Measurements from ENCODE around the gene D2HGDH. TPM values are rescaled to one million over a fixed set of nuclear protein-coding genes. Genes with fewer than 3 reads are reported as not detected.

The D2HGDH gene
- total RNA-seq, 4 donors from 2014 or later: 20.2 to 34.4 (median 23.0) TPM

GRCh38 chr2:241724259-241724974 is 10.0 kb upstream of the D2HGDH start:
- Histone ChIP-seq H3K36me3 (peaks cover 30 to 39% of the 10 kb centered on the region in 2 donors), H3K9me3 (no peaks in the 10 kb centered on the region), H3K27ac (no peak overlapping the region), H3K4me1 (no peaks in the 10 kb centered on the region), H3K4me3 (replicated peaks in 1 of 3) (no peak overlapping the region), H3K27me3 (no peaks in the 10 kb centered on the region)
- intact Hi-C loops (cut with DNase I): no loop called here
- TF ChIP-seq POLR2A (IDR thresholded peaks at IDR 0.05): no peak
- peak in 1 of 6 experiments; percentile 14 for TF ChIP-seq CTCF (IDR thresholded peaks at IDR 0.05)
- DNase-seq: no peak
- WGBS, 2 donors: 91 to 98% methylated on average over 23 to 33 of the region's 41 CpGs

DNA sequence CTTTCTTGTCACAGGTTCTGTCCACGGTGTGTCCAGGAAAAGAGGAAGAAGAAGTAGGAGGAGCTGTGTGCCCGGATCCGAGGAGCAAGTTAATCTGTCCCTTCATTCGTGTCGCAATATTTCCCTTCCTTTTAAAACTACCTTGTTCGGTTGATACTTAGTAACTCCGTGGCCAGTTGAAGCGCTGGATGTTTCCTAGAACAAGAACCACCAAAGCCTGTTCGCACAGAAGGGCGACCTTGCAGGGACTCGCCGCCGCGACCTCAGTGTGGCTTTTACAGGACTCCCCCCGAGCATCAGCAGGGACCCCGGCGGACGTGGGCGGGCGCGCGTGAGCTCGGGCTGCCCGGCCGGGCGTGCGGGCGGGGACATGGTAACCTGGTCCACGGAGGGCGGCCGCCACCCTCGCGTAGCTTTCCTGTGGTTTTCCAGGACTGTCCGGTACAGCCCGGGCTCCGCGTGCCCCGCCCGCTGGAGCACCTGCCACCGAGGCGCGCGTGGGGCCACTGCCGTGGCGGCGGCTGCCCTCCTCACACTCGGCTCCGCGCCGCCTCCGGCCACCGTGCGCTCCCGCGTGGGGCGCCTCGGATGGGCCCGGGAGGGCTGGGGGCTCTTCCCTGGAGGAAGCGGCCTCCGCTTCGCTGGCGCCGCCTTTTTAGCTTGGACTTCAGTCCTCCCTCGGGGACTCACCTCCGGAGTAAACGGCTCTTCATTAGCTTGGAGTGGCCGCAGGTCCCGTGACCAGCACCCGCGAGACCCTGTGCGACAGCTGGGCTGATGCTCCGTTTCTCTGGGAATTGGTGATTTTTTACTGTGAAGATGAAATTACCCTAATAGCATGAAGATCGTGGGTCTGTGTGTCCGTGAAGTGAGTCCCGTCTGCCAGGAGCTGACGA is 9.2 kb upstream of the D2HGDH start:
- H3K4me3 ChIP-seq (replicated peaks in 1 of 3): no peak overlapping the region
- no peaks in the 10 kb centered on the region for H3K9me3 ChIP-seq
- no peaks in the 10 kb centered on the region for H3K27me3 ChIP-seq
- 95 to 96% methylated on average over 60 to 73 of the region's 76 CpGs for WGBS, 2 donors
- H3K27ac ChIP-seq: no peak overlapping the region
- intact Hi-C loops (cut with DNase I): no loop called here
- peaks cover 22 to 31% of the 10 kb centered on the region in 2 donors for H3K36me3 ChIP-seq
- H3K4me1 ChIP-seq: no peaks in the 10 kb centered on the region
- TF ChIP-seq CTCF (IDR thresholded peaks at IDR 0.05): no peak
- TF ChIP-seq POLR2A (IDR thresholded peaks at IDR 0.05): no peak
- DNase-seq: no peak

- 94 to 97% methylated on average over 15 of the region's 16 CpGs for WGBS, 2 donors
- Histone ChIP-seq H3K4me1 (no peaks in the 10 kb centered on the region), H3K4me3 (replicated peaks in 1 of 3) (no peak overlapping the region), H3K27ac (no peak overlapping the region), H3K27me3 (no peaks in the 10 kb centered on the region), H3K36me3 (peaks cover 15 to 20% of the 10 kb centered on the region in 2 donors), H3K9me3 (no peaks in the 10 kb centered on the region)
- intact Hi-C loops (cut with DNase I): no loop called here
- TF ChIP-seq POLR2A (IDR thresholded peaks at IDR 0.05) (no peak), CTCF (IDR thresholded peaks at IDR 0.05) (no peak)
- DNase-seq: no peak
Measured at GRCh38 chr2:241726459-241726858, 8.0 kb upstream of the D2HGDH start.

DNA sequence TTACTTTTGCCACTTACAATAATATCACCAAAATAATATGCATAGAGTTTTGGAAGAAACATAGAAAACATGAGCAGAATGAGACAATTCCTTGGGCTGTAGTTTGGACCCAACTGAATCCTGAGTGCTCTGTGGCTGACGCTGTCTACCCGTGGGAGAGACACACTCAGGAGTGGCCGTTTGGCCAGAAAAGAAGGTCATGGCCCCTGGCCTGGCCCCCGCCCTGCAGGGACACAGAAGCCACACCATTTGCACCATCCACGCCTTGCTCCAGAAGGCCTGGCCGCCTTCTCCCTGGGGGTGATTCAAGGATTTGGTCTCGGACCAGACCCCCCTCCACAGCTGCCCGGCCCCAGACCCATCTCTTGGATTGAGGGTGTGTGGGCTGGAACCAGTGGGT is 6.4 kb upstream of the D2HGDH start:
- H3K27me3 ChIP-seq: no peaks in the 10 kb centered on the region
- H3K4me1 ChIP-seq: no peaks in the 10 kb centered on the region
- WGBS, 2 donors: 80 to 92% methylated on average over 5 to 8 of the region's 8 CpGs
- H3K36me3 ChIP-seq: peaks cover 9 to 16% of the 10 kb centered on the region in 2 donors
- TF ChIP-seq CTCF (IDR thresholded peaks at IDR 0.05) (no peak), POLR2A (IDR thresholded peaks at IDR 0.05) (no peak)
- intact Hi-C loops (cut with DNase I): no loop called here
- no peaks in the 10 kb centered on the region for H3K9me3 ChIP-seq
- no peak for DNase-seq
- H3K27ac ChIP-seq: no peak overlapping the region
- no peak overlapping the region for H3K4me3 ChIP-seq (replicated peaks in 1 of 3)

- TF ChIP-seq POLR2A (IDR thresholded peaks at IDR 0.05): no peak
- no peak for TF ChIP-seq CTCF (IDR thresholded peaks at IDR 0.05)
Measured at GRCh38 chr2:241728627-241729026, 5.8 kb upstream of the D2HGDH start.

More at GRCh38 chr2:241728627-241729026, 5.8 kb upstream of the D2HGDH start:
- DNase-seq: peak in 1 of 2 donors; percentile 8
- Histone ChIP-seq H3K9me3 (no peaks in the 10 kb centered on the region), H3K27me3 (no peaks in the 10 kb centered on the region), H3K27ac (no peak overlapping the region), H3K4me3 (replicated peaks in 1 of 3) (no peak overlapping the region), H3K4me1 (no peaks in the 10 kb centered on the region), H3K36me3 (peaks cover 2 to 9% of the 10 kb centered on the region in 2 donors)
- WGBS, 2 donors: 73 to 89% methylated on average over 7 to 17 of the region's 19 CpGs
- intact Hi-C loops (cut with DNase I): no loop called here

All from thyroid gland (tissue), 4 donors.